ENCODE data around the gene NRM.
"Not testable (repeated sequence)": the region's sequence is repeated elsewhere in the genome, so short reads cannot be mapped to it uniquely, and the experiment has no call there.

The NRM gene

GRCh38 chr6:30670760-30671527 is 19.8 kb downstream of the NRM start:
- DNase-seq (ENCODE audit: low read depth in 2 of 2) = no peak

GRCh38 chr6:30666300-30666699 is 24.5 kb downstream of the NRM start:
- DNase-seq (ENCODE audit: low read depth in 2 of 2) = not testable (repeated sequence)

GRCh38 chr6:30664994-30665767 is 25.6 kb downstream of the NRM start:
- DNase-seq (ENCODE audit: low read depth in 2 of 2) = no peak

GRCh38 chr6:30657922-30658321 is 32.9 kb downstream of the NRM start:
- DNase-seq (ENCODE audit: low read depth in 2 of 2) = not testable (repeated sequence)

- DNase-seq (ENCODE audit: low read depth in 2 of 2) = no peak
Observed at GRCh38 chr6:30657454-30657853, 33.3 kb downstream of the NRM start.

- no peak for DNase-seq (ENCODE audit: low read depth in 2 of 2)
Observed at GRCh38 chr6:30656513-30656912, 34.3 kb downstream of the NRM start.

GRCh38 chr6:30655743-30656094 is 35.1 kb downstream of the NRM start:
- no peak for DNase-seq (ENCODE audit: low read depth in 2 of 2)

- no peak for DNase-seq (ENCODE audit: low read depth in 2 of 2)
Observed at GRCh38 chr6:30654798-30655742, 35.7 kb downstream of the NRM start.

- no peak for DNase-seq (ENCODE audit: low read depth in 2 of 2)
Observed at GRCh38 chr6:30651143-30651542, 39.6 kb downstream of the NRM start.

GRCh38 chr6:30647242-30648116 is 43.3 kb downstream of the NRM start:
- DNase-seq (ENCODE audit: low read depth in 2 of 2) = no peak

GRCh38 chr6:30646450-30647241 is 44.1 kb downstream of the NRM start, which contains the start of gene C6orf136:
TSS of gene C6orf136 (plus strand) at chr6:30647133. CDS start at chr6:30647232, 99 bp downstream.
- DNase-seq (ENCODE audit: low read depth in 2 of 2) = peak; percentile 75 to 82

- no peak for DNase-seq (ENCODE audit: low read depth in 2 of 2)
Observed at GRCh38 chr6:30645989-30646388, 44.8 kb downstream of the NRM start.

GRCh38 chr6:30644769-30645168 is 46.0 kb downstream of the NRM start:
- no peak for DNase-seq (ENCODE audit: low read depth in 2 of 2)

GRCh38 chr6:30643656-30644055 is 47.1 kb downstream of the NRM start:
- no peak for DNase-seq (ENCODE audit: low read depth in 2 of 2)

- DNase-seq (ENCODE audit: low read depth in 2 of 2) = no peak
Observed at GRCh38 chr6:30641048-30641447, 49.7 kb downstream of the NRM start.

GRCh38 chr6:30640481-30640880 is 50.3 kb downstream of the NRM start:
- DNase-seq (ENCODE audit: low read depth in 2 of 2) = no peak

All from fibroblast of skin of left quadriceps (primary cell).